ENCODE measurements around the gene DMTF1. TPM values are rescaled to one million over a fixed set of nuclear protein-coding genes. Genes with fewer than 3 reads are reported as not detected.

DMTF1 gene
- polyA plus RNA-seq, 2 of the 4 experiments (the other 2 are of a cell fraction), result 37.3 to 124 TPM

DNA sequence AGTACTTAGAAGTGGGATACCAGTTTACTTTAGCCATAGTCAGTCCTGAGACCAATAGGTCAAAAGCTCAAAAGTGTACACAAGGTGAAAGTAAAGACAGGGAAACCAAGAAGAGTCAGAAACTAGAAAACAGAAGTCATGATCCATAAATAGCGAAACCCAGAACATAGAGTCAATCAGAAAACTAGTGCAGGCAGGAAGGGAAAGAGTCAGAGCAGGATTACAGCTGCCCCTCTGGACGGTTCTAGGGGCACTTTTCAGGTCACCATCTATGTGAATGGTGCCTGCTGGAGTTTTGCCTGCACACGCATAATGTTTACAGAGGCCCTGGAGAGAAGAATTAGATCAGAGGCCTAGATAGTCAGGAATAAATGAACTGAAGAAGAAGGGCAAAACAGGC, 22.4 kb upstream of the DMTF1 start:
- Histone ChIP-seq H3K4me2 (no peak overlapping the region), H3K4me1 (no peaks in the 10 kb centered on the region), H3K4me3 (no peak overlapping the region), H3K27ac (no peak overlapping the region), H3K9me3 (no peaks in the 10 kb centered on the region)
- ChIA-PET CTCF (interaction anchor here (0.7 to 1.9 kb wide), 2 partner anchors 19 to 131 kb away, joined by 3 to 6 read pairs; no protein-coding TSS in a partner anchor), POLR2A (no interaction called here)
- FAIRE-seq (no peak), ATAC-seq (no peak), DNase-seq (ENCODE audit: low read depth in 1 of 2, low spot score in 1 of 2) (no peak)
- WGBS (ENCODE audit: missing lambda C conversion rate), result 35% methylated on average over 3 of the region's 3 CpGs
- TF ChIP-seq TFCP2L1 (CRISPR knock-in tag; IDR thresholded peaks at IDR 0.05) (no peak), TP53 (CRISPR knock-in tag; IDR thresholded peaks at IDR 0.05) (no peak), POLR2A (IDR thresholded peaks at IDR 0.05; ENCODE audit: low read length) (no peak), RARB (CRISPR knock-in tag; IDR thresholded peaks at IDR 0.05) (no peak), RAD21 (conservative IDR thresholded peaks at IDR 0.05 in 1 of 2, IDR thresholded peaks at IDR 0.05 in 1 of 2) (no peak), CHD4 (IDR thresholded peaks at IDR 0.05; ENCODE audit: borderline replicate concordance) (no peak), JUN (IDR thresholded peaks at IDR 0.05) (no peak), FOSB (CRISPR knock-in tag; IDR thresholded peaks at IDR 0.05) (no peak), ZFP36 (IDR thresholded peaks at IDR 0.05; ENCODE audit: borderline replicate concordance, partially characterized antibody) (no peak), EHMT2 (IDR thresholded peaks at IDR 0.05; ENCODE audit: low read depth) (no peak), HDAC2 (IDR thresholded peaks at IDR 0.05) (no peak), RFX5 (IDR thresholded peaks at IDR 0.05) (no peak), GATA3 (IDR thresholded peaks at IDR 0.05; ENCODE audit: borderline replicate concordance) (no peak), NR3C1 (IDR thresholded peaks at IDR 0.05) (no peak), FOSL2 (IDR thresholded peaks at IDR 0.05) (no peak), FOSL2 (CRISPR knock-in tag; IDR thresholded peaks at IDR 0.05) (no peak), SMC3 (IDR thresholded peaks at IDR 0.05) (no peak), POLR2AphosphoS2 (conservative IDR thresholded peaks at IDR 0.05; ENCODE audit: low read length) (no peak)
- TF ChIP-seq, protein P1, sequence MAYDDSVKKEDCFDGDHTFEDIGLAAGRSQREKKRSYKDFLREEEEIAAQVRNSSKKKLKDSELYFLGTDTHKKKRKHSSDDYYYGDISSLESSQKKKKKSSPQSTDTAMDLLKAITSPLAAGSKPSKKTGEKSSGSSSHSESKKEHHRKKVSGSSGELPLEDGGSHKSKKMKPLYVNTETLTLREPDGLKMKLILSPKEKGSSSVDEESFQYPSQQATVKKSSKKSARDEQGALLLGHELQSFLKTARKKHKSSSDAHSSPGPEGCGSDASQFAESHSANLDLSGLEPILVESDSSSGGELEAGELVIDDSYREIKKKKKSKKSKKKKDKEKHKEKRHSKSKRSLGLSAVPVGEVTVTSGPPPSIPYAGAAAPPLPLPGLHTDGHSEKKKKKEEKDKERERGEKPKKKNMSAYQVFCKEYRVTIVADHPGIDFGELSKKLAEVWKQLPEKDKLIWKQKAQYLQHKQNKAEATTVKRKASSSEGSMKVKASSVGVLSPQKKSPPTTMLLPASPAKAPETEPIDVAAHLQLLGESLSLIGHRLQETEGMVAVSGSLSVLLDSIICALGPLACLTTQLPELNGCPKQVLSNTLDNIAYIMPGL (CRISPR knock-in tag; IDR thresholded peaks at IDR 0.05; ENCODE audit: borderline replicate concordance), result no peak
- TF ChIP-seq, protein P2, sequence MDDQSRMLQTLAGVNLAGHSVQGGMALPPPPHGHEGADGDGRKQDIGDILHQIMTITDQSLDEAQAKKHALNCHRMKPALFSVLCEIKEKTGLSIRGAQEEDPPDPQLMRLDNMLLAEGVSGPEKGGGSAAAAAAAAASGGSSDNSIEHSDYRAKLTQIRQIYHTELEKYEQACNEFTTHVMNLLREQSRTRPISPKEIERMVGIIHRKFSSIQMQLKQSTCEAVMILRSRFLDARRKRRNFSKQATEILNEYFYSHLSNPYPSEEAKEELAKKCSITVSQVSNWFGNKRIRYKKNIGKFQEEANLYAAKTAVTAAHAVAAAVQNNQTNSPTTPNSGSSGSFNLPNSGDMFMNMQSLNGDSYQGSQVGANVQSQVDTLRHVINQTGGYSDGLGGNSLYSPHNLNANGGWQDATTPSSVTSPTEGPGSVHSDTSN (IDR thresholded peaks at IDR 0.05), result no peak
- TF ChIP-seq, protein P3, sequence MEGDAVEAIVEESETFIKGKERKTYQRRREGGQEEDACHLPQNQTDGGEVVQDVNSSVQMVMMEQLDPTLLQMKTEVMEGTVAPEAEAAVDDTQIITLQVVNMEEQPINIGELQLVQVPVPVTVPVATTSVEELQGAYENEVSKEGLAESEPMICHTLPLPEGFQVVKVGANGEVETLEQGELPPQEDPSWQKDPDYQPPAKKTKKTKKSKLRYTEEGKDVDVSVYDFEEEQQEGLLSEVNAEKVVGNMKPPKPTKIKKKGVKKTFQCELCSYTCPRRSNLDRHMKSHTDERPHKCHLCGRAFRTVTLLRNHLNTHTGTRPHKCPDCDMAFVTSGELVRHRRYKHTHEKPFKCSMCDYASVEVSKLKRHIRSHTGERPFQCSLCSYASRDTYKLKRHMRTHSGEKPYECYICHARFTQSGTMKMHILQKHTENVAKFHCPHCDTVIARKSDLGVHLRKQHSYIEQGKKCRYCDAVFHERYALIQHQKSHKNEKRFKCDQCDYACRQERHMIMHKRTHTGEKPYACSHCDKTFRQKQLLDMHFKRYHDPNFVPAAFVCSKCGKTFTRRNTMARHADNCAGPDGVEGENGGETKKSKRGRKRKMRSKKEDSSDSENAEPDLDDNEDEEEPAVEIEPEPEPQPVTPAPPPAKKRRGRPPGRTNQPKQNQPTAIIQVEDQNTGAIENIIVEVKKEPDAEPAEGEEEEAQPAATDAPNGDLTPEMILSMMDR (IDR thresholded peaks at IDR 0.05), result no peak

- Histone ChIP-seq H3K4me3 (no peak overlapping the region), H3K27ac (no peak overlapping the region), H3K9me3 (no peaks in the 10 kb centered on the region), H3K4me1 (no peaks in the 10 kb centered on the region), H3K4me2 (no peak overlapping the region)
- ChIA-PET CTCF (interaction anchor here (1.2 kb wide), 1 partner anchor 10 kb away, joined by 3 read pairs; no protein-coding TSS in a partner anchor), POLR2A (no interaction called here)
- 39% methylated on average over 3 of the region's 3 CpGs for WGBS (ENCODE audit: missing lambda C conversion rate)
- no peak for ATAC-seq
- DNase-seq (ENCODE audit: low read depth in 1 of 2, low spot score in 1 of 2), result no peak
- no peak for TF ChIP-seq BHLHE40 (IDR thresholded peaks at IDR 0.05; ENCODE audit: low read depth, low read length)
- TF ChIP-seq ZNF302 (CRISPR knock-in tag; IDR thresholded peaks at IDR 0.05), result no peak
- no peak for TF ChIP-seq ZC3H11A (IDR thresholded peaks at IDR 0.05)
- no peak for TF ChIP-seq E2F6 (IDR thresholded peaks at IDR 0.05; ENCODE audit: borderline replicate concordance, low read depth)
- TF ChIP-seq KDM1A (IDR thresholded peaks at IDR 0.05; ENCODE audit: low read depth), result no peak
- TF ChIP-seq NPAS2 (CRISPR knock-in tag; IDR thresholded peaks at IDR 0.05; ENCODE audit: borderline replicate concordance), result no peak
- TF ChIP-seq HEYL (CRISPR knock-in tag; IDR thresholded peaks at IDR 0.05), result no peak
- no peak for FAIRE-seq
Measured at GRCh38 chr7:87131771-87132170, 20.5 kb upstream of the DMTF1 start.

Data from A549 (cell line).